SK-N-SH (cell line): ENCODE measurements around the gene ADGRB2. TPM values are rescaled to one million over a fixed set of nuclear protein-coding genes. Genes with fewer than 3 reads are reported as not detected.

Source experiments
- CTCF ChIA-PET: fragments of 300-600, 350-600 bp; formaldehyde crosslinking; extraction: SDS; loops from one replicate; lab custom pipeline; 2021; lab: Yijun Ruan, JAX
- POLR2A ChIA-PET: fragments of 350-600 bp; sonication (Branson Sonifier 250); formaldehyde crosslinking; extraction: SDS; loops from one replicate; lab custom pipeline; 2020; ENCODE audit warnings: antibody characterized with exemption, inconsistent platforms; lab: Yijun Ruan, JAX
- DNase-seq: peaks from one replicate; pipeline ENCODE4 v3.0.0; 2012
- H2AFZ ChIP-seq: fragments of 200-600 bp; sonication (generic); 2 replicates; pipeline ENCODE4 v1.8.1; 2016; ENCODE audit warnings: antibody characterized with exemption, mild to moderate bottlenecking, low read depth
- H3F3A ChIP-seq: fragments of 200-600 bp; sonication (generic); replicated peaks from 2 replicates; pipeline ENCODE3; 2016; ENCODE audit warnings: antibody characterized with exemption, mild to moderate bottlenecking; ENCODE audit not compliant: insufficient read depth
- H3K27ac ChIP-seq, 2 experiments: fragments of 200-500 bp in 1 of 2; fragments of 200-600 bp in 1 of 2; sonication (Bioruptor generic) in 1 of 2; sonication (generic), shearing (Covaris generic) in 1 of 2; 2 replicates each; pipeline versions ENCODE4 v1.5.1 to v1.6.1; 2014 to 2016; ENCODE audit warnings: low read depth in 2 of 2, inconsistent platforms in 1 of 2, low read length in 1 of 2, mild to moderate bottlenecking in 1 of 2, mixed read lengths in 1 of 2
- H3K27me3 ChIP-seq: fragments of 200-600 bp; sonication (generic), shearing (Covaris generic); 2 replicates; pipeline ENCODE4 v1.6.1; 2016; ENCODE audit warnings: mixed run types; ENCODE audit not compliant: insufficient read depth
- H3K36me3 ChIP-seq, 2 experiments: fragments of 200-500 bp in 1 of 2; fragments of 200-600 bp in 1 of 2; sonication (Bioruptor generic) in 1 of 2; sonication (generic) in 1 of 2; replicated peaks in 1 of 2; 2 replicates each; pipeline versions ENCODE3 to v1.5.1; 2014 to 2016; ENCODE audit warnings: low read length in 1 of 2, mild to moderate bottlenecking in 1 of 2; ENCODE audit not compliant: insufficient read depth in 2 of 2, control insufficient read depth in 1 of 2
- H3K4me1 ChIP-seq, 2 experiments: fragments of 200-500 bp in 1 of 2; fragments of 200-600 bp in 1 of 2; sonication (Bioruptor generic) in 1 of 2; sonication (generic), shearing (Covaris generic) in 1 of 2; 2 replicates each; pipeline versions ENCODE4 v1.5.1 to v1.6.1; 2014 to 2016; ENCODE audit warnings: low read depth in 1 of 2, low read length in 1 of 2, mixed run types in 1 of 2; ENCODE audit not compliant: insufficient read depth in 2 of 2, control insufficient read depth in 1 of 2
- H3K4me2 ChIP-seq: fragments of 200-600 bp; sonication (generic), shearing (Covaris generic); 2 replicates; pipeline ENCODE4 v1.6.1; 2017; ENCODE audit warnings: mixed run types
- H3K4me3 ChIP-seq, 2 experiments: fragments of 200-500 bp in 1 of 2; fragments of 200-600 bp in 1 of 2; sonication (Bioruptor generic) in 1 of 2; sonication (generic), shearing (Covaris generic) in 1 of 2; 2 replicates each; pipeline versions ENCODE4 v1.5.1 to v1.8.1; 2014 to 2016; ENCODE audit warnings: low read depth in 2 of 2, inconsistent platforms in 1 of 2, low read length in 1 of 2, mild to moderate bottlenecking in 1 of 2, mixed read lengths in 1 of 2, moderate library complexity in 1 of 2
- H3K79me2 ChIP-seq: fragments of 200-600 bp; sonication (generic); 2 replicates; pipeline ENCODE4 v1.8.1; 2017; ENCODE audit warnings: mild to moderate bottlenecking; ENCODE audit not compliant: insufficient read depth
- H3K9ac ChIP-seq: fragments of 200-600 bp; sonication (generic); 2 replicates; pipeline ENCODE4 v1.6.1; 2017; ENCODE audit warnings: mixed run types
- H3K9me2 ChIP-seq: fragments of 200-600 bp; sonication (generic); 2 replicates; pipeline ENCODE4 v1.6.1; 2017; ENCODE audit warnings: mixed run types
- H3K9me3 ChIP-seq: fragments of 200-600 bp; sonication (generic); 2 replicates; pipeline ENCODE4 v1.6.1; 2017; ENCODE audit warnings: mixed run types, mild to moderate bottlenecking, moderate library complexity
- H4K20me1 ChIP-seq: fragments of 200-600 bp; sonication (generic); 2 replicates; pipeline ENCODE4 v1.6.1; 2017; ENCODE audit warnings: mild to moderate bottlenecking, mixed run types; ENCODE audit not compliant: insufficient read depth
- NFIC ChIP-seq: IDR thresholded peaks from 2 replicates; pipeline ENCODE4 v1.4.0; 2012; ENCODE audit warnings: borderline replicate concordance
- PBX3 ChIP-seq: IDR thresholded peaks from 2 replicates; pipeline ENCODE4; 2012
- RFX5 ChIP-seq: IDR thresholded peaks from 2 replicates; pipeline ENCODE4 v1.6.1; 2012; ENCODE audit warnings: mild to moderate bottlenecking, improper control_type of control experiment, low read length
- TAF1 ChIP-seq: IDR thresholded peaks from 2 replicates; pipeline ENCODE4 v1.6.1; 2012; ENCODE audit warnings: low read depth, mild to moderate bottlenecking, low read length, moderate library complexity, borderline replicate concordance
- TCF12 ChIP-seq: IDR thresholded peaks from 2 replicates; pipeline ENCODE4 v1.4.0; 2012
- YY1 ChIP-seq: IDR thresholded peaks from 2 replicates; pipeline ENCODE4 v1.4.0; 2012; ENCODE audit warnings: low read depth, mild to moderate bottlenecking
- ZBTB33 ChIP-seq: IDR thresholded peaks from 2 replicates; pipeline ENCODE4 v1.4.0; 2012; ENCODE audit warnings: low read depth, borderline replicate concordance
- WGBS: methylation state at CpG from one replicate; pipeline ENCODE4 v1.1.6; 2017; ENCODE audit warnings: low lambda C conversion rate; 5-methylcytosine and 5-hydroxymethylcytosine counted together
- polyA plus RNA-seq, 3 experiments: library from polyadenylated mRNA; depleted of rRNA; stranded (reverse); fragments of >200 nt; gene quantifications; 2 replicates each; pipeline ENCODE4 v1.2.3, GENCODE V29; 2012
- TF ChIP-seq, protein P1 (sequence below): IDR thresholded peaks from 2 replicates; pipeline ENCODE4 v1.6.1; 2012; ENCODE audit warnings: mild to moderate bottlenecking, low read depth, low read length, moderate library complexity
- TF ChIP-seq, protein P2 (sequence below): fragments of 200-600 bp; sonication (generic); IDR thresholded peaks from 2 replicates; pipeline ENCODE4 v1.6.1; 2017; ENCODE audit warnings: antibody characterized with exemption, mild to moderate bottlenecking, moderate library complexity

ADGRB2 gene
- polyA plus RNA-seq, 1 of the 3 experiments (the other 2 are of a cell fraction): 13.0 TPM

DNA sequence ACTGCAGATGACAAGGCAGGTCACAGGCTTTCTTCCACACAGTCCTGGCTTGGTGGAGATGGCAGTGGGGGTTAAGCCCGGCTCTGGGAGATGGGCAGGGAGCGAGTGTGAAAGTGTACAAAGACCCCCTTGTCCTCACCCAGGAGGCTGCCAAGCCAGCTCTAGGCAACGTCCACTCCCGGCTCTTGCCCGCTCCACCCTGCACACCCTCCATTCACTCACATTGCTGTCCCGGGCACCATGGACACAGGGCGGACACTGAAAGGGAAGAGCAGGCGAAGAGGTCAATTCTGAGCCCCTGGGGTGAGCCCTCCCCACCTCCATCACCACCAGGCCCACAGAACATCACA is 69.2 kb downstream of the ADGRB2 start:
- H3K79me2 ChIP-seq: no peaks in the 10 kb centered on the region
- no peaks in the 10 kb centered on the region for H3K36me3 ChIP-seq
- H2AFZ ChIP-seq: no peak overlapping the region
- no peak overlapping the region for H3K4me2 ChIP-seq
- CTCF ChIA-PET: interaction anchor here (1.1 to 3.8 kb wide), 4 partner anchors 9 to 51 kb away, joined by 3 to 23 read pairs (median 6); partner anchors contain the start of gene COL16A1
- H3K27ac ChIP-seq: no peak overlapping the region
- TF ChIP-seq ZBTB33: no peak
- TF ChIP-seq NFIC: no peak
- TF ChIP-seq TAF1: no peak
- no peak for TF ChIP-seq YY1
- no peak overlapping the region for H3K9ac ChIP-seq
- H3K9me3 ChIP-seq: no peaks in the 10 kb centered on the region
- WGBS: 100% methylated on average over 8 of the region's 8 CpGs
- no peak overlapping the region for H3K4me3 ChIP-seq
- H3F3A ChIP-seq: peaks cover 4% of the 10 kb centered on the region
- no peaks in the 10 kb centered on the region for H4K20me1 ChIP-seq
- no peaks in the 10 kb centered on the region for H3K27me3 ChIP-seq
- POLR2A ChIA-PET: no interaction called here
- DNase-seq: no peak
- H3K9me2 ChIP-seq: no peaks in the 10 kb centered on the region
- H3K4me1 ChIP-seq: peaks cover 14 to 37% of the 10 kb centered on the region in 2 experiments; a peak in 3 of 4 replicates

- Histone ChIP-seq H4K20me1 (no peaks in the 10 kb centered on the region), H3K4me2 (no peak overlapping the region), H3F3A (peaks cover 3% of the 10 kb centered on the region), H3K4me1 (peaks cover 13 to 34% of the 10 kb centered on the region in 2 experiments; a peak in 3 of 4 replicates), H3K79me2 (no peaks in the 10 kb centered on the region), H3K9ac (no peak overlapping the region), H3K27ac (no peak overlapping the region), H3K9me3 (no peaks in the 10 kb centered on the region), H2AFZ (no peak overlapping the region), H3K36me3 (no peaks in the 10 kb centered on the region), H3K4me3 (no peak overlapping the region), H3K27me3 (no peaks in the 10 kb centered on the region), H3K9me2 (no peaks in the 10 kb centered on the region)
- ChIA-PET POLR2A (no interaction called here), CTCF (interaction anchor here (1.1 to 3.8 kb wide), 6 partner anchors 10 to 94 kb away, joined by 3 to 23 read pairs (median 4); partner anchors contain the start of gene COL16A1)
- TF ChIP-seq PBX3 (no peak), RFX5 (no peak), TAF1 (no peak), TCF12 (no peak)
- TF ChIP-seq, protein P1, sequence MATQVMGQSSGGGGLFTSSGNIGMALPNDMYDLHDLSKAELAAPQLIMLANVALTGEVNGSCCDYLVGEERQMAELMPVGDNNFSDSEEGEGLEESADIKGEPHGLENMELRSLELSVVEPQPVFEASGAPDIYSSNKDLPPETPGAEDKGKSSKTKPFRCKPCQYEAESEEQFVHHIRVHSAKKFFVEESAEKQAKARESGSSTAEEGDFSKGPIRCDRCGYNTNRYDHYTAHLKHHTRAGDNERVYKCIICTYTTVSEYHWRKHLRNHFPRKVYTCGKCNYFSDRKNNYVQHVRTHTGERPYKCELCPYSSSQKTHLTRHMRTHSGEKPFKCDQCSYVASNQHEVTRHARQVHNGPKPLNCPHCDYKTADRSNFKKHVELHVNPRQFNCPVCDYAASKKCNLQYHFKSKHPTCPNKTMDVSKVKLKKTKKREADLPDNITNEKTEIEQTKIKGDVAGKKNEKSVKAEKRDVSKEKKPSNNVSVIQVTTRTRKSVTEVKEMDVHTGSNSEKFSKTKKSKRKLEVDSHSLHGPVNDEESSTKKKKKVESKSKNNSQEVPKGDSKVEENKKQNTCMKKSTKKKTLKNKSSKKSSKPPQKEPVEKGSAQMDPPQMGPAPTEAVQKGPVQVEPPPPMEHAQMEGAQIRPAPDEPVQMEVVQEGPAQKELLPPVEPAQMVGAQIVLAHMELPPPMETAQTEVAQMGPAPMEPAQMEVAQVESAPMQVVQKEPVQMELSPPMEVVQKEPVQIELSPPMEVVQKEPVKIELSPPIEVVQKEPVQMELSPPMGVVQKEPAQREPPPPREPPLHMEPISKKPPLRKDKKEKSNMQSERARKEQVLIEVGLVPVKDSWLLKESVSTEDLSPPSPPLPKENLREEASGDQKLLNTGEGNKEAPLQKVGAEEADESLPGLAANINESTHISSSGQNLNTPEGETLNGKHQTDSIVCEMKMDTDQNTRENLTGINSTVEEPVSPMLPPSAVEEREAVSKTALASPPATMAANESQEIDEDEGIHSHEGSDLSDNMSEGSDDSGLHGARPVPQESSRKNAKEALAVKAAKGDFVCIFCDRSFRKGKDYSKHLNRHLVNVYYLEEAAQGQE: no peak
- TF ChIP-seq, protein P2, sequence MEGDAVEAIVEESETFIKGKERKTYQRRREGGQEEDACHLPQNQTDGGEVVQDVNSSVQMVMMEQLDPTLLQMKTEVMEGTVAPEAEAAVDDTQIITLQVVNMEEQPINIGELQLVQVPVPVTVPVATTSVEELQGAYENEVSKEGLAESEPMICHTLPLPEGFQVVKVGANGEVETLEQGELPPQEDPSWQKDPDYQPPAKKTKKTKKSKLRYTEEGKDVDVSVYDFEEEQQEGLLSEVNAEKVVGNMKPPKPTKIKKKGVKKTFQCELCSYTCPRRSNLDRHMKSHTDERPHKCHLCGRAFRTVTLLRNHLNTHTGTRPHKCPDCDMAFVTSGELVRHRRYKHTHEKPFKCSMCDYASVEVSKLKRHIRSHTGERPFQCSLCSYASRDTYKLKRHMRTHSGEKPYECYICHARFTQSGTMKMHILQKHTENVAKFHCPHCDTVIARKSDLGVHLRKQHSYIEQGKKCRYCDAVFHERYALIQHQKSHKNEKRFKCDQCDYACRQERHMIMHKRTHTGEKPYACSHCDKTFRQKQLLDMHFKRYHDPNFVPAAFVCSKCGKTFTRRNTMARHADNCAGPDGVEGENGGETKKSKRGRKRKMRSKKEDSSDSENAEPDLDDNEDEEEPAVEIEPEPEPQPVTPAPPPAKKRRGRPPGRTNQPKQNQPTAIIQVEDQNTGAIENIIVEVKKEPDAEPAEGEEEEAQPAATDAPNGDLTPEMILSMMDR: no peak
- WGBS: 93% methylated on average over 5 of the region's 12 CpGs
- peak; percentile 75 for DNase-seq
These were observed 69.8 kb downstream of the ADGRB2 start for GRCh38 chr1:31694069-31694963.
